Stimulated activated effector memory CD8-positive, alpha-beta T cell treated with anti-CD3 and anti-CD28 coated beads, Interleukin-12 subunit alpha, Interleukin-12 subunit beta, amount 100 ng/mL, for 72 hours (primary cell): ENCODE results near the gene LRRC27.
A peak's percentile ranks its signal among the peaks of the same experiment; 100 is the strongest.

Source experiments
- ATAC-seq: fragments of 150-1000 bp; cut with Tn5 transposase; 2 replicates; pipeline ENCODE4 v1.10.0; 2021
- DNase-seq, 2 donors: peaks; one replicate each; pipeline ENCODE4 v3.0.0; 2021 to 2022; ENCODE audit warnings: low spot score in 2 of 2
- H3K27ac Mint-ChIP-seq: one replicate; pipeline ENCODE4 v1.8.0; 2022; ENCODE audit warnings: mild to moderate bottlenecking, mixed read lengths
- H3K36me3 Mint-ChIP-seq: one replicate; pipeline ENCODE4 v1.8.0; 2022; ENCODE audit warnings: mild to moderate bottlenecking, mixed read lengths
- H3K4me1 Mint-ChIP-seq: one replicate; pipeline ENCODE4 v1.8.0; 2022; ENCODE audit warnings: mixed read lengths
- H3K4me3 Mint-ChIP-seq: one replicate; pipeline ENCODE4 v1.8.0; 2022; ENCODE audit warnings: mild to moderate bottlenecking, mixed read lengths
- H3K9me3 Mint-ChIP-seq: one replicate; pipeline ENCODE4 v1.8.0; 2022; ENCODE audit warnings: mixed read lengths

The LRRC27 gene

GRCh38 chr10:132320654-132321469, 11.1 kb upstream of the LRRC27 start:
- H3K4me3 Mint-ChIP-seq: peak overlapping the region; percentile 60
- H3K27ac Mint-ChIP-seq: peak overlapping the region; percentile 84
- ATAC-seq (peak; percentile 2), DNase-seq (no peak)
- peaks cover 45% of the 10 kb centered on the region for H3K4me1 Mint-ChIP-seq
- H3K36me3 Mint-ChIP-seq: no peaks in the 10 kb centered on the region
- H3K9me3 Mint-ChIP-seq: no peaks in the 10 kb centered on the region

GRCh38 chr10:132321726-132322125, 10.3 kb upstream of the LRRC27 start:
- DNase-seq (no peak), ATAC-seq (no peak)
- Mint-ChIP-seq H3K4me3 (no peak overlapping the region), H3K9me3 (no peaks in the 10 kb centered on the region), H3K36me3 (peaks cover 5% of the 10 kb centered on the region), H3K27ac (peak overlapping the region; percentile 43), H3K4me1 (peaks cover 51% of the 10 kb centered on the region)

GRCh38 chr10:132322586-132323048, 9.4 kb upstream of the LRRC27 start:
- Mint-ChIP-seq H3K27ac (no peak overlapping the region), H3K36me3 (peaks cover 14% of the 10 kb centered on the region), H3K9me3 (no peaks in the 10 kb centered on the region), H3K4me1 (peaks cover 60% of the 10 kb centered on the region), H3K4me3 (no peak overlapping the region)
- DNase-seq (no peak), ATAC-seq (no peak)

GRCh38 chr10:132324186-132324585, 7.8 kb upstream of the LRRC27 start:
- Mint-ChIP-seq H3K4me3 (no peak overlapping the region), H3K36me3 (peaks cover 27% of the 10 kb centered on the region), H3K27ac (no peak overlapping the region), H3K4me1 (peaks cover 74% of the 10 kb centered on the region), H3K9me3 (no peaks in the 10 kb centered on the region)
- DNase-seq (no peak), ATAC-seq (no peak)

GRCh38 chr10:132326344-132326889, 5.6 kb upstream of the LRRC27 start:
- H3K4me1 Mint-ChIP-seq: peaks cover 72% of the 10 kb centered on the region
- H3K36me3 Mint-ChIP-seq: peaks cover 49% of the 10 kb centered on the region
- no peak overlapping the region for H3K4me3 Mint-ChIP-seq
- H3K9me3 Mint-ChIP-seq: no peaks in the 10 kb centered on the region
- DNase-seq (no peak), ATAC-seq (no peak)
- H3K27ac Mint-ChIP-seq: peak overlapping the region; percentile 59

- peaks cover 55% of the 10 kb centered on the region for H3K36me3 Mint-ChIP-seq
- no peak for ATAC-seq
- no peaks in the 10 kb centered on the region for H3K9me3 Mint-ChIP-seq
- peak overlapping the region; percentile 59 for H3K27ac Mint-ChIP-seq
- H3K4me3 Mint-ChIP-seq: peak overlapping the region; percentile 1
- peaks cover 77% of the 10 kb centered on the region for H3K4me1 Mint-ChIP-seq
- DNase-seq: no peak
These were observed 5.1 kb upstream of the LRRC27 start for GRCh38 chr10:132326925-132327324.

GRCh38 chr10:132328106-132328505, 3.9 kb upstream of the LRRC27 start:
- ATAC-seq (no peak), DNase-seq (no peak)
- Mint-ChIP-seq H3K9me3 (no peaks in the 10 kb centered on the region), H3K4me3 (peak overlapping the region; percentile 85), H3K27ac (no peak overlapping the region), H3K36me3 (peaks cover 65% of the 10 kb centered on the region), H3K4me1 (peaks cover 80% of the 10 kb centered on the region)

GRCh38 chr10:132328738-132329137, 3.3 kb upstream of the LRRC27 start:
- ATAC-seq: no peak
- peak overlapping the region; percentile 85 for H3K4me3 Mint-ChIP-seq
- peaks cover 70% of the 10 kb centered on the region for H3K36me3 Mint-ChIP-seq

GRCh38 chr10:132329565-132330485, 2.2 kb upstream of the LRRC27 start:
- ATAC-seq (peak; percentile 35), DNase-seq (peak in 1 of 2 donors; percentile 67)
- Mint-ChIP-seq H3K4me1 (peaks cover 71% of the 10 kb centered on the region), H3K4me3 (peak overlapping the region; percentile 85), H3K27ac (peak overlapping the region; percentile 96), H3K9me3 (no peaks in the 10 kb centered on the region), H3K36me3 (peaks cover 70% of the 10 kb centered on the region)

More at GRCh38 chr10:132328738-132329137, 3.3 kb upstream of the LRRC27 start:
- DNase-seq: no peak
- peaks cover 79% of the 10 kb centered on the region for H3K4me1 Mint-ChIP-seq
- no peak overlapping the region for H3K27ac Mint-ChIP-seq
- no peaks in the 10 kb centered on the region for H3K9me3 Mint-ChIP-seq

GRCh38 chr10:132330486-132330833, 1.5 kb upstream of the LRRC27 start:
- Mint-ChIP-seq H3K4me3 (peak overlapping the region; percentile 85), H3K27ac (peak overlapping the region; percentile 96), H3K36me3 (peaks cover 70% of the 10 kb centered on the region), H3K4me1 (peaks cover 67% of the 10 kb centered on the region), H3K9me3 (no peaks in the 10 kb centered on the region)
- DNase-seq (no peak), ATAC-seq (no peak)

- DNase-seq (no peak), ATAC-seq (peak; percentile 39)
- peaks cover 58% of the 10 kb centered on the region for H3K36me3 Mint-ChIP-seq
- H3K9me3 Mint-ChIP-seq: no peaks in the 10 kb centered on the region
- peak overlapping the region; percentile 96 for H3K27ac Mint-ChIP-seq
- peak overlapping the region; percentile 85 for H3K4me3 Mint-ChIP-seq
- H3K4me1 Mint-ChIP-seq: peaks cover 69% of the 10 kb centered on the region
These were observed 401 bp downstream of the LRRC27 start for GRCh38 chr10:132332433-132332754.

GRCh38 chr10:132333386-132333785, 1.4 kb downstream of the LRRC27 start:
- peaks cover 61% of the 10 kb centered on the region for H3K4me1 Mint-ChIP-seq

GRCh38 chr10:132334631-132335188, 2.7 kb downstream of the LRRC27 start:
- peaks cover 38% of the 10 kb centered on the region for H3K36me3 Mint-ChIP-seq
- DNase-seq: no peak
- H3K4me3 Mint-ChIP-seq: no peak overlapping the region
- no peaks in the 10 kb centered on the region for H3K9me3 Mint-ChIP-seq
- ATAC-seq: no peak
- H3K4me1 Mint-ChIP-seq: peaks cover 48% of the 10 kb centered on the region
- H3K27ac Mint-ChIP-seq: no peak overlapping the region

More at GRCh38 chr10:132333386-132333785, 1.4 kb downstream of the LRRC27 start:
- H3K9me3 Mint-ChIP-seq: no peaks in the 10 kb centered on the region
- peak overlapping the region; percentile 96 for H3K27ac Mint-ChIP-seq
- DNase-seq (no peak), ATAC-seq (no peak)
- peaks cover 50% of the 10 kb centered on the region for H3K36me3 Mint-ChIP-seq
- H3K4me3 Mint-ChIP-seq: peak overlapping the region; percentile 85

- H3K9me3 Mint-ChIP-seq: no peaks in the 10 kb centered on the region
- ATAC-seq (no peak), DNase-seq (no peak)
- H3K4me1 Mint-ChIP-seq: peaks cover 41% of the 10 kb centered on the region
- peak overlapping the region; percentile 75 for H3K4me3 Mint-ChIP-seq
- H3K27ac Mint-ChIP-seq: no peak overlapping the region
- peaks cover 30% of the 10 kb centered on the region for H3K36me3 Mint-ChIP-seq
These were observed 3.4 kb downstream of the LRRC27 start for GRCh38 chr10:132335189-132336063.
